ENCODE results near the gene ATP6V0D1.

ATP6V0D1 gene

DNA sequence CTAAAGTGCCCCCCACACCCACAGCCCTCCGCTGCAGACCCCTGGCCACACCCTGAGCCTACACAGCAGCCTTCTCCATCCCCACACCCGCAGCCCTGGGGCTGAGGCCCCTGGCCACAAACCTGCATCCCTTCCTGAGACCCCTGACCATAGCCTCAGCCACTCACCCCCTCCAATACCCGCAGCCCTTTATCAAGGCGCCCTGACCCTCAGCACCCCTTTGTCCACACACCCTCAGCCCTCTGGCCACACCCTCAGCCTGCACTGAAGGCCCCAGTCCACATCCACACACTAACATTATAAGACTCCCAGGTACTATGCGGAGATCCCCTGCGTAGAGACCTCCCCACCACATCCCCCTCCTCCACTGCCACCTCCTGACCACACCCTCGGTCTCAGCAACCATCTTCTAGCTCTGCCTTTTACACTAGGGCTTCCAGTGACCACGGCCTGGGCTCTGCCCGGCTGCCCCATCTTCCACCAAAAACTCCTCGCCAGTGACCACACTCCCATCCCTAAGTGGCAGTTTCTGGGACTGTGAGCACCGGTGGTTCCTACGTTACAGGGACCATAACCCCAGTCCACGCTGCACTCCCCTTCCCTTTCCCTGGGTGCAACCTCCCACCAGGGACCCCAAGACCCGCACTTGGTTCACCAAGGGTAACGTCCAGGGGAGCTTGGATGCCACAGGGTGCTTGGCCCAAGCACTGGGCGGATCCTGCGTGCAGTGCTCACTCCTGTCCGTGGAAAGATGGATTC, 88.5 kb downstream of the ATP6V0D1 start:
- no peak for DNase-seq (ENCODE audit: low spot score)

DNA sequence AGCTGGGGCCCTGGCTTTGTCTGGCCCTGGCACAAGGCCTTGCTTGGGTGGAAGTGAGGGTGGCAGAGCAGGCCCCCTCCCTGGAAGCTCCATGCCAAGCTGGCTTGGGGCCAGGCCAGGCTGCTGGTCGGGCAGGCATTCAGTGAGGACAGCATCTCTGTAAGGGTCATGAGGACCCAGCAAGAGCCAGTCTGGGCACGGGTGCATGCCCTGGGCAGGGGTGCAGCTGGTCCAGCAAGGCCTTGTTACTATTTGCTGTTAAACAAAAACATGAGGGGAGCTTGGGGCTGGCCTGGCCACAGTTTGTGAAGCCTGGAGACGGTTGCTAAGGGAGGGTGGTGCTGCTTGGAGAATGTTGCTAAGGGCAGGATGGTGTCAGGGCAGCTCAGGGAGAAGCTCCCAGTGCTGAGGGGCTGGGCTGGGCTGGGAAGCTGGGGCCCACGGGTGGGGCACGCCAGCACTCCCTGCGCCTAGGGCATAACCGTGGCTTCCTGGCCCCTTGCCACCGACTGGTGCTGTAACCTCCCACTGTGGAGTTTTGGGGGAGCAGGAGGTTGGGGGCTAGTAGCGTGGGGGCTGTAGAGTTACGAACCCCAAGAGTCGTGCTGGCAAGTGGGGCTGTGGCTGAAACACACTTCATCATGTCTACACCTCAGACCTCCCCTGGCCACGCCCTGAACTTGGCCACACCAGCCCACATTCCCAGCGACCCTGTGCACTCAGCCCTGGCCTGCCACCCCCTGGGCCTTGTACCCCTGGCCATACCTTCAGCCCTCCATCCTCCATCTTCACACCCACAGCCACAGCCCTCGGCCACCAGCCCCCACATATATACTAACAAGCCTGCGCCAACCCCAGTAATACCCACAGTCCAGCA, 89.3 kb downstream of the ATP6V0D1 start:
- DNase-seq (ENCODE audit: low spot score) = no peak

DNA sequence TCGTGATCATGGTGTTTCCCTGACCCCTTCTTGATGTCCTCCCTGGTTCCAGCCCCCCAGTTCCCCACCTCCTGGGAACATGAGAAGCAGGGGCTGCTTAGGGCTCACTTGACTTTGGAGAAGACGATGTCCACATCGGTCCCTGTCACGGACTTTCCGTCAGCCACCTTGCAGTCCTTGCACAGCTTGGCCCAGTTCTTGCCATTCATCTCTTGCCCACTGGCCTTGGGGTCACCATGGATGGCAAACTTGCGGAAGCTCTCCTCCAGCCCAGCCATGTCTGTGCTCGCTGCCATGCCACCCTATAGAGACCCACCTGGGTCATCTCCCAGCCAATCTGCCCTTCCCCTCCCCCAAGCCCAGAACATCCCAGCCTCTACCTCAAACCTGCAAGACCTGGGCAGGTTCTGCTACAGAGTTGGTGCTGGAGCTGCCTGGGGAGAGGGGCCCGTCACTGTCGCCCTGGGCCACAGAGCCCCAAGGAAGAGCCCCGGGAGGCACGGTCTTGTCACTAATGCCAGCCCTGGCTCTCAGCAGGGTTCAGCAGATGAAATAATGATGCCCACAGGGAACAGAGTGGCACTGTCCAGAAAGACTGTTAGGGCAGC, 90.0 kb downstream of the ATP6V0D1 start:
- no peak for DNase-seq (ENCODE audit: low spot score)

DNA sequence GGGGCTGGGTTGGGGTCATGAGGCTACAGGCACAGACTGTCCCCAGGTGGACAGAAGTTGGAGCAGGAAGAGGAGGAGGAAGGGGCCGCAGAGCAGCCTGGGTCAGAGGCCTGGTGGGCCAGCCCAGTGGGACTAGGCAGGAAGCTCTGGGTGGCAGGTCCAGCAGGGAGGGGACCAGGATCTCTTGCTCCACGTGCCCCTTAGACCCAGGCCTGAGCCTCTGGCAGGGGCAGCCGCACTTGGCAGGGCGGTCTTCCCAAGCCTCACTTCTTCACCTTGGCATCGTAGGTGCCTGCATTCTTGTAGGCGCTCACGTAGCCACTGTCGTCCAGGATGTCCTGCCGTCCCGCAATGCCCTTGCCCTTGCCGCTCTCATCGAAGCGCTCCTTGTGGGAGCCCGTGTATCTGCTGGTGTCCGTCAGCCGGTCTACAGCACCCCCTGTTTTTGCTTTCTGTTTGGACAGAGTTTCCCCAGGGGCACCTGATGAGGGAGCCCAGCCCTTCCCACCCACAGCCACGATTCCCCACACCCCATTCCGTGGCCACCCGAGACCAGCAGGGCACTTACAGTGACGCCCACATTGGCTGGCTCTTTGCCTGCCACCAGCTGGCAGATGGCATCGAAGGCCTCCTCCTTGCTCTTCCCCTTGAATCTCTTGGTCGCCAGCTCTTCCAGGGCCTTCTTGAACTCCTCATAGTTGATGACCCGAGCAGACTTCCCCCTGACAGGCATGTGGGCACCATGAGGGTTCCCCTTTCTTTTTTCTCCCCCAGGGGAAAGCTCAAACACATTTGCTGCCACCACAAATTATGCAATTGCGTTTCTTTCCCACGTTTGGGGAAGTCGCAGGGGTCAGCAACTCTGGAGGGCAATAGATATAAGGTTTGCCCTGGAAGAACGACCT, 90.8 kb downstream of the ATP6V0D1 start:
- DNase-seq (ENCODE audit: low spot score) = no peak

DNA sequence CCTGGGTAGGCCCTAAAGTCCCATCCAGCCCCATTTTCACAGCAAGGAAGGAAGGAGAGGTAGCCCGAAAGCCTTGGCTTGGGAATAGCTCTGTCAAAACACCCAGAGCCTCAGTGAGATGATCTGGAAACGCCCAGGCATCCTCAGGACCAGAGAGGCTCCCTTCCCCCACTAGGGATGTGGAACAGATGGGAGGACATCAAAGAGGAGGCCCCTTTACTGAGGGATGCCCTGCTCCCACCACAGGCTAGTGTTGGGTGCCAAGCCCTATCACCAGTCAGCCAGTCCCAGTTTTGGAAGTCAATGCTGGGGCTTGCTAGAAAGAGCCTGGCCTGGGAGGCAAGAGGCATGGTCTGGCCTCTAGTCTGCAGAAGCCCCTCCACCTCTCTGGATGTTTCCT, 92.4 kb downstream of the ATP6V0D1 start:
- no peak for DNase-seq (ENCODE audit: low spot score)

DNA sequence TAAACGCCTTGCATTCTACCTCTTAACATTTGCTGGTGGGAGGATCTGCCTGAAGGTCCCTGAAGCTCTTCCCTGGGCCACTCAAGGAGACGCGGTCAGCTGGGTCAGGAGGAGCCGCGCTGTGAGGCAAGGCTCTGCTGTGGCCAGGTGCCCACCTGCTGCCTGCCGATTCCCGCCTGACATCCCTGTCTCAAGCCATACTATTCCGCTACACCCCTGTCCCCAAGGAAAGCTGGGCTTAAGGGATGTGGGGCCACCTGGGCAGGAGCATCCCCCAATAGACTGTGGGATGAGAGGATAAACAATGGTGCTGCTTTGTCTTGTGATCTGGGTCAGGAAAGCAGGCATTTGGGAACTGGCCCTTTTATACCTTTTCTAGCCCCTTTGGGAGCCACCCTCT, 92.8 kb downstream of the ATP6V0D1 start:
- DNase-seq (ENCODE audit: low spot score) = no peak

Data from RKO (cell line).